A673 (cell line): ENCODE measurements around the gene RALA. TPM values are rescaled to one million over a fixed set of nuclear protein-coding genes. Genes with fewer than 3 reads are reported as not detected.
"Not testable (repeated sequence)": the region's sequence is repeated elsewhere in the genome, so short reads cannot be mapped to it uniquely, and the experiment has no call there.

Experiments
- BruUV-seq: library from RNA; stranded (reverse); fragments of 400-500 nt; replicated peaks from 2 replicates; lab custom pipeline; 2021; lab: Mats Ljungman, UMichigan
- CTCF ChIA-PET: fragments of 300-600 bp; sonication (Branson Sonifier 250); formaldehyde crosslinking; loops from one replicate; lab custom pipeline; 2022; ENCODE audit warnings: antibody characterized with exemption; lab: Charles Lee
- POLR2A ChIA-PET: fragments of 300-600 bp; sonication (Branson Sonifier 250); formaldehyde crosslinking; loops from one replicate; lab custom pipeline; 2022; ENCODE audit warnings: antibody characterized with exemption; ENCODE audit not compliant: low non-redundant PET; lab: Charles Lee
- DNase-seq: peaks from one replicate; pipeline ENCODE4 v3.0.0-alpha.2; 2015; ENCODE audit warnings: low spot score
- H3K27ac ChIP-seq: fragments of 200-600 bp; sonication (generic); 2 replicates; pipeline ENCODE4 v1.5.1; 2016; ENCODE audit warnings: mixed run types, low read depth, mild to moderate bottlenecking, mixed read lengths, antibody characterized with exemption, low read length; ENCODE audit not compliant: poor library complexity, severe bottlenecking
- H3K27me3 ChIP-seq: fragments of 200-600 bp; sonication (generic); replicated peaks from 2 replicates; pipeline ENCODE4 v1.6.1; 2017; ENCODE audit warnings: mixed run types, low read depth, mild to moderate bottlenecking, mixed read lengths, antibody characterized with exemption, low read length; ENCODE audit not compliant: insufficient read depth, poor library complexity
- H3K36me3 ChIP-seq: fragments of 200-600 bp; sonication (generic); 2 replicates; pipeline ENCODE4 v1.6.1; 2016; ENCODE audit warnings: mixed run types, mild to moderate bottlenecking, mixed read lengths, antibody characterized with exemption, low read length; ENCODE audit not compliant: insufficient read depth, poor library complexity, severe bottlenecking
- H3K4me1 ChIP-seq: fragments of 200-600 bp; sonication (generic); 2 replicates; pipeline ENCODE4 v1.6.1; 2017; ENCODE audit warnings: mixed run types, mild to moderate bottlenecking, mixed read lengths, antibody characterized with exemption, low read length; ENCODE audit not compliant: insufficient read depth, poor library complexity, severe bottlenecking
- H3K4me3 ChIP-seq: fragments of 200-600 bp; sonication (generic); 2 replicates; pipeline ENCODE4 v1.5.1; 2016; ENCODE audit warnings: low read depth, mixed run types, mild to moderate bottlenecking, mixed read lengths, low read length; ENCODE audit not compliant: poor library complexity, severe bottlenecking
- H3K9me3 ChIP-seq: fragments of 200-600 bp; sonication (generic); 2 replicates; pipeline ENCODE4 v1.6.1; 2016; ENCODE audit warnings: mixed run types, low read depth, mild to moderate bottlenecking, mixed read lengths, antibody characterized with exemption, low read length; ENCODE audit not compliant: poor library complexity, severe bottlenecking
- CTCF ChIP-seq: fragments of 300-800, 200-600 bp; sonication (generic); conservative IDR thresholded peaks from 2 replicates; pipeline ENCODE4 v1.5.1; 2017; ENCODE audit warnings: low read depth, mild to moderate bottlenecking, antibody characterized with exemption, low read length, moderate library complexity, mixed read lengths
- EZH2 ChIP-seq: fragments of 200-600 bp; sonication (generic); IDR thresholded peaks from 2 replicates; pipeline ENCODE4 v1.6.1; 2017; ENCODE audit warnings: borderline replicate concordance, low read depth, mild to moderate bottlenecking, mixed read lengths, antibody characterized with exemption, low read length; ENCODE audit not compliant: poor library complexity, severe bottlenecking
- intact Hi-C: fragments of 100-400 bp; cut with micrococcal nuclease; formaldehyde crosslinking; loops from one replicate; pipeline ENCODE4 v1.10.0; 2022; ENCODE audit not compliant: unreplicated experiment
- total RNA-seq: library from RNA; stranded (reverse); gene quantifications from 2 replicates; pipeline ENCODE4 v1.2.3, GENCODE V29; 2021

The RALA gene
- total RNA-seq, 1 experiment from 2014 or later, result 33.9 TPM

GRCh38 chr7:39691821-39692220, 68.4 kb downstream of the RALA start:
- DNase-seq, result no peak
- no TSS peak for BruUV-seq
- no peaks in the 10 kb centered on the region for H3K4me1 ChIP-seq
- intact Hi-C loops, result no loop called here
- H3K4me3 ChIP-seq, result no peak overlapping the region
- TF ChIP-seq EZH2 (no peak), CTCF (no peak)
- ChIA-PET POLR2A (no interaction called here), CTCF (no interaction called here)
- no peaks in the 10 kb centered on the region for H3K9me3 ChIP-seq
- no peak overlapping the region for H3K27ac ChIP-seq
- H3K36me3 ChIP-seq, result peaks cover 8% of the 10 kb centered on the region
- H3K27me3 ChIP-seq, result no peaks in the 10 kb centered on the region

DNA sequence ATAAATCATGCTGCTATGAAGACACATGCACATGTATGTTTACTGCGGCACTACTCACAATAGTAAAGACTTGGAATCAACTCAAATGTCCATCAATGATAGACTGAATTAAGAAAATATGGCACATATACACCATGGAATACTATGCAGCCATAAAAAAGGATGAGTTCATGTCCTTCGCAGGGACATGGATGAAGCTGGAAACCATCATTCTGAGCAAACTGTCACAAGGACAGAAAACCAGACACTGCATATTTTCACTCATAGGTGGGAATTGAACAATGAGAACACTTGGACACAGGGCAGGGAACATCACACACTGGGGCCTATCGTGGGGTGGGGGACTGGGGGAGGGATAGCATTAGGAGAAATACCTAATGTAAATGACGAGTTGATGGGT, 69.7 kb downstream of the RALA start:
- POLR2A ChIA-PET, BruUV-seq, intact Hi-C loops, CTCF ChIA-PET, DNase-seq, H3K4me3 ChIP-seq, H3K27me3 ChIP-seq, H3K9me3 ChIP-seq, H3K27ac ChIP-seq, H3K4me1 ChIP-seq: not testable (repeated sequence)
- H3K36me3 ChIP-seq, result peaks cover 14% of the 10 kb centered on the region

GRCh38 chr7:39693812-39694211, 70.4 kb downstream of the RALA start:
- ChIA-PET CTCF (no interaction called here), POLR2A (no interaction called here)
- Histone ChIP-seq H3K4me3 (no peak overlapping the region), H3K27me3 (no peaks in the 10 kb centered on the region), H3K4me1 (no peaks in the 10 kb centered on the region), H3K9me3 (no peaks in the 10 kb centered on the region), H3K27ac (no peak overlapping the region), H3K36me3 (peaks cover 14% of the 10 kb centered on the region)
- no peak for TF ChIP-seq EZH2
- TF ChIP-seq CTCF, result no peak
- intact Hi-C loops, result no loop called here
- no TSS peak for BruUV-seq
- DNase-seq, result no peak

DNA sequence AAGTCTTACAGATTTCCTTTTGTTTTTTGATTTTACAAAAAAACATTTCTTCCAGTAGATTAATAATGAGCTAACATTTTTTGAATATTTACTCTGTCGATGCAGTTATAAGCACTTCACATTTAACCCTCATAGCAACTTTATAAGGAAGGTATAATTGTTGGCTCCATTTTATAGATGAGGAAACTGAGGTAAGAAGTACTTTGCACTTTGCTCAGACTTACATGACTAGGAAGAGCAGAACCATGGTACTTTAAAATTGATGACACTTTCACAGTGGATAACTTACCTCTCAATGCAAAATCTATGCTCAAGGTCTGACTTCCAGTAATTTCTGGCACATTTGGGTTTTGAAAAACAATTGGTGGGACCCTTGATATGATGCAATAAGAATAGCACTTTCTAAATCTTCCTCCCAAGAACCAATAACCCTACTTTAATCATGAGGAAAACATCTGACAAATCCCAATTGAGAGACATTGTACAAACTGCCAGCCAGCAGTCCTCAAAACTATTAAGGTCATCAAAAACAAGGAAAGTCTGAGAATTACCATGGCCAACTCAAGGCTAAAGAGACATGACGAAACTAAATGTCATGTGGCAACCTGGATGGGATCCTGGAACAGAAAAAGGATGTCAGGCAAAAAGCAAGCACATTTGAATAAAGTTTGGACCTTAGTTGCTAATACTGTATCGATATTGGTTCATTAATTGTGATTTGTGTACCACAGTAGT, 72.6 kb downstream of the RALA start:
- CTCF ChIA-PET, result no interaction called here
- H3K36me3 ChIP-seq, result peaks cover 10% of the 10 kb centered on the region

More for the DNA sequence above, 72.6 kb downstream of the RALA start:
- TF ChIP-seq CTCF (no peak), EZH2 (no peak)
- Histone ChIP-seq H3K9me3 (no peaks in the 10 kb centered on the region), H3K27ac (no peak overlapping the region), H3K27me3 (no peaks in the 10 kb centered on the region), H3K4me1 (no peaks in the 10 kb centered on the region), H3K4me3 (no peak overlapping the region)
- DNase-seq, result no peak
- BruUV-seq, result no TSS peak
- intact Hi-C loops, result no loop called here
- POLR2A ChIA-PET, result no interaction called here
